NCI-H1930 (cell line): ENCODE measurements around the gene PAN3.

Experiments
- DNase-seq, 2 experiments: peaks; one replicate each; lab custom pipeline; 2025; lab: John Stamatoyannopoulos, UW

PAN3 gene

GRCh38 chr13:28220166-28220565, 81.8 kb downstream of the PAN3 start:
- no peak for DNase-seq

GRCh38 chr13:28229522-28230411, 91.4 kb downstream of the PAN3 start:
- DNase-seq = no peak

GRCh38 chr13:28231642-28232041, 93.3 kb downstream of the PAN3 start:
- DNase-seq = no peak

- DNase-seq = no peak
These were observed 99.6 kb downstream of the PAN3 start for GRCh38 chr13:28237944-28238343.

GRCh38 chr13:28239374-28239773, 101.0 kb downstream of the PAN3 start:
- DNase-seq = no peak

- no peak for DNase-seq
These were observed 107.1 kb downstream of the PAN3 start for GRCh38 chr13:28245465-28245864.

GRCh38 chr13:28246891-28247290, 108.5 kb downstream of the PAN3 start:
- no peak for DNase-seq

GRCh38 chr13:28248080-28248479, 109.7 kb downstream of the PAN3 start:
- DNase-seq = no peak

- DNase-seq = no peak
These were observed 112.2 kb downstream of the PAN3 start for GRCh38 chr13:28250542-28250941.

GRCh38 chr13:28251466-28251865, 113.1 kb downstream of the PAN3 start:
- no peak for DNase-seq

GRCh38 chr13:28252547-28252946, 114.2 kb downstream of the PAN3 start:
- no peak for DNase-seq

GRCh38 chr13:28257305-28257704, 119.0 kb downstream of the PAN3 start:
- DNase-seq = no peak

GRCh38 chr13:28258417-28258816, 120.1 kb downstream of the PAN3 start:
- no peak for DNase-seq

GRCh38 chr13:28267497-28267896, 129.2 kb downstream of the PAN3 start:
- DNase-seq = no peak

- no peak for DNase-seq
These were observed 130.5 kb downstream of the PAN3 start for GRCh38 chr13:28268800-28269223.

GRCh38 chr13:28271056-28271840, 132.9 kb downstream of the PAN3 start:
- DNase-seq = no peak

GRCh38 chr13:28273919-28274318, 135.6 kb downstream of the PAN3 start:
- no peak for DNase-seq

GRCh38 chr13:28282451-28282850, 144.1 kb downstream of the PAN3 start:
- DNase-seq = no peak

GRCh38 chr13:28283600-28283999, 145.3 kb downstream of the PAN3 start:
- DNase-seq = no peak

- DNase-seq = no peak
These were observed 147.9 kb downstream of the PAN3 start for GRCh38 chr13:28286263-28286662.

- no peak for DNase-seq
These were observed 159.0 kb downstream of the PAN3 start for GRCh38 chr13:28297341-28297740.

GRCh38 chr13:28299916-28300315, 161.6 kb downstream of the PAN3 start:
- no peak for DNase-seq

- no peak for DNase-seq
These were observed 163.5 kb downstream of the PAN3 start for GRCh38 chr13:28301839-28302238.
